Uterus (tissue), 2 donors: Measurements from ENCODE around the gene KRT71.

ENCODE experiments used
- POLR2A ChIP-seq, 2 donors: fragments of 450-650 bp; IDR thresholded peaks; one replicate each; pipeline ENCODE4 v1.6.1; 2016; ENCODE audit warnings: antibody characterized with exemption in 2 of 2, mild to moderate bottlenecking in 1 of 2, moderate library complexity in 1 of 2
- TF ChIP-seq, protein P1 (sequence below), 4 experiments: fragments of 200-600 bp in 2 of 4; fragments of 450-650 bp in 2 of 4; sonication (generic) in 2 of 4; IDR thresholded peaks; one replicate each; pipeline ENCODE4 v1.5.1; 2016 to 2019; ENCODE audit warnings: antibody characterized with exemption in 4 of 4, mild to moderate bottlenecking in 2 of 4, moderate library complexity in 1 of 4

DNA sequence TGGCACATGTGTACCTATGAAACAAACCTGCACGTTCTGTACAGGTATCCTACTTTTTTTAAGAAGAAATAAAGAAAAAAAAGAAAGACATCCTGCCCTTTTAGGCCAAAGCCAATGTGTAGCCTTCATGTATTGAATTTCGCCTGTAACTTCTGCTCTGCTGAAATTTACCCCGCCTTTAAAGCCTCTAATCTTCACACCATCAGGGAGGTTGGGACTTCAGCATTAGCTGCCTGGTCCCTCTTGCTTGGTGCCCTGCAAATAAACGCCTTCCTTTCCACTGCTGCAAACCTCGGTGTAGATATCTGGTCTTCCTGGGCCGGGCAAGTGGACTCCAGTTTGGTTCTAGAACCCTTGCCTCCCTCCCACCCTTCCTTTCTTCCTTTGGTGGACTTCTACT is 2.6 kb upstream of the KRT71 start:
- TF ChIP-seq, protein P1, sequence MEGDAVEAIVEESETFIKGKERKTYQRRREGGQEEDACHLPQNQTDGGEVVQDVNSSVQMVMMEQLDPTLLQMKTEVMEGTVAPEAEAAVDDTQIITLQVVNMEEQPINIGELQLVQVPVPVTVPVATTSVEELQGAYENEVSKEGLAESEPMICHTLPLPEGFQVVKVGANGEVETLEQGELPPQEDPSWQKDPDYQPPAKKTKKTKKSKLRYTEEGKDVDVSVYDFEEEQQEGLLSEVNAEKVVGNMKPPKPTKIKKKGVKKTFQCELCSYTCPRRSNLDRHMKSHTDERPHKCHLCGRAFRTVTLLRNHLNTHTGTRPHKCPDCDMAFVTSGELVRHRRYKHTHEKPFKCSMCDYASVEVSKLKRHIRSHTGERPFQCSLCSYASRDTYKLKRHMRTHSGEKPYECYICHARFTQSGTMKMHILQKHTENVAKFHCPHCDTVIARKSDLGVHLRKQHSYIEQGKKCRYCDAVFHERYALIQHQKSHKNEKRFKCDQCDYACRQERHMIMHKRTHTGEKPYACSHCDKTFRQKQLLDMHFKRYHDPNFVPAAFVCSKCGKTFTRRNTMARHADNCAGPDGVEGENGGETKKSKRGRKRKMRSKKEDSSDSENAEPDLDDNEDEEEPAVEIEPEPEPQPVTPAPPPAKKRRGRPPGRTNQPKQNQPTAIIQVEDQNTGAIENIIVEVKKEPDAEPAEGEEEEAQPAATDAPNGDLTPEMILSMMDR (IDR thresholded peaks at IDR 0.05), result no peak
- TF ChIP-seq POLR2A (IDR thresholded peaks at IDR 0.05), result no peak
